Fibroblast of the aortic adventitia (primary cell): ENCODE data around the gene NTRK2. TPM values are rescaled to one million over a fixed set of nuclear protein-coding genes. Genes with fewer than 3 reads are reported as not detected.

Source experiments
- DNase-seq: peaks from one replicate; pipeline ENCODE4 v3.0.0-alpha.2; 2010; ENCODE audit warnings: low read depth
- H3K4me3 ChIP-seq: 2 replicates; pipeline ENCODE4 v1.5.1; 2011; ENCODE audit warnings: low read depth, mild to moderate bottlenecking, control low read depth, low read length, moderate library complexity
- total RNA-seq: library from RNA; depleted of rRNA; stranded (reverse); fragments of >200 nt; gene quantifications from 2 replicates; pipeline ENCODE4 v1.2.3, GENCODE V29; 2012; ENCODE audit warnings: low replicate concordance
- TF ChIP-seq, protein P1 (sequence below): IDR thresholded peaks from 2 replicates; pipeline ENCODE4 v1.5.1; 2011; ENCODE audit warnings: mild to moderate bottlenecking, low read length, control low read depth, inconsistent platforms; ENCODE audit not compliant: insufficient read depth

Gene NTRK2
- total RNA-seq, 1 donor, result 3.3 TPM

DNA sequence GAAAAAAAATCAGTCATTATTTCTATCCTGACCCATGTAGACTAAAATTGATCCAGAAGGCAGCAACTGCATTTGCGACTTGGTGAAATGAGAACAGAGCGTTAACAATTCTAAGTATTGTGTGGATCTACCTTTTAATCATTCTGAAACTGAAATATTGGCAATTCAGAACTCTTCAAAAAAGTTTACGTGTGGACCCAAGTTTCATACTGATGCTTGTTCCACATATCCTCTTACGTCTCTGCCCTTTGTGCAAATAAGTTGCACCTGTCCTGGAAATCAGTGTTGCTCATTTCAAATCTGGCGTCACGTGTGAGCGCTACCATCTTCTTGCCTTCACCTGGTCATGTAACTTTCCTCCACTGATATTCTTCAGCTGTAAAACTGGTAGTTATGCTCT is 74.7 kb downstream of the NTRK2 start:
- H3K4me3 ChIP-seq, result no peak overlapping the region
- TF ChIP-seq, protein P1, sequence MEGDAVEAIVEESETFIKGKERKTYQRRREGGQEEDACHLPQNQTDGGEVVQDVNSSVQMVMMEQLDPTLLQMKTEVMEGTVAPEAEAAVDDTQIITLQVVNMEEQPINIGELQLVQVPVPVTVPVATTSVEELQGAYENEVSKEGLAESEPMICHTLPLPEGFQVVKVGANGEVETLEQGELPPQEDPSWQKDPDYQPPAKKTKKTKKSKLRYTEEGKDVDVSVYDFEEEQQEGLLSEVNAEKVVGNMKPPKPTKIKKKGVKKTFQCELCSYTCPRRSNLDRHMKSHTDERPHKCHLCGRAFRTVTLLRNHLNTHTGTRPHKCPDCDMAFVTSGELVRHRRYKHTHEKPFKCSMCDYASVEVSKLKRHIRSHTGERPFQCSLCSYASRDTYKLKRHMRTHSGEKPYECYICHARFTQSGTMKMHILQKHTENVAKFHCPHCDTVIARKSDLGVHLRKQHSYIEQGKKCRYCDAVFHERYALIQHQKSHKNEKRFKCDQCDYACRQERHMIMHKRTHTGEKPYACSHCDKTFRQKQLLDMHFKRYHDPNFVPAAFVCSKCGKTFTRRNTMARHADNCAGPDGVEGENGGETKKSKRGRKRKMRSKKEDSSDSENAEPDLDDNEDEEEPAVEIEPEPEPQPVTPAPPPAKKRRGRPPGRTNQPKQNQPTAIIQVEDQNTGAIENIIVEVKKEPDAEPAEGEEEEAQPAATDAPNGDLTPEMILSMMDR, result no peak
- DNase-seq, result no peak

GRCh38 chr9:84744726-84745125 is 75.2 kb downstream of the NTRK2 start:
- TF ChIP-seq, protein P1, result no peak
- no peak overlapping the region for H3K4me3 ChIP-seq
- no peak for DNase-seq

- DNase-seq, result no peak
Measured at GRCh38 chr9:84748112-84748511, 78.6 kb downstream of the NTRK2 start.

GRCh38 chr9:84750152-84750865 is 80.8 kb downstream of the NTRK2 start:
- DNase-seq, result no peak
- no peak overlapping the region for H3K4me3 ChIP-seq
- TF ChIP-seq, protein P1, result no peak

More at GRCh38 chr9:84748112-84748511, 78.6 kb downstream of the NTRK2 start:
- no peak overlapping the region for H3K4me3 ChIP-seq
- TF ChIP-seq, protein P1, result no peak

- no peak for DNase-seq
- H3K4me3 ChIP-seq, result no peak overlapping the region
- TF ChIP-seq, protein P1, result no peak
Measured at GRCh38 chr9:84751921-84752320, 82.4 kb downstream of the NTRK2 start.

DNA sequence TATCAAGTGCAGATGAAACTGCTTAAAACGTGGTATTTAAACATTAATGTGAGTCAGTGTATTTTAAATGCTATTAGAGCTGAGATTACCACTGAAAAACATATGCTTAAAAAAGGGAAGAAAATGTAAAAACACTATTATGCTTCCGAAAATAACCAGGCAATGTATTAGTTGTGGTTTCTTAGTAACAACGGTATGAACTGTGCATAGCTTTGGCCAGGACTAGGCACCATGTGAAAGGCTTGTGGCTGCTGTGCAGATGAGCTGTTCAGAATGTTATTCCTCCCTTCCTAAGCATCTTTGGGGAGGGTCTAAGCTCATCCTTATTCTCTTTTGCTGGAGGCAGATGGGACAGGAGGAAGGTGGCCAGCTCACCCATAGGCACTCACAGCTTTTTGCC is 84.9 kb downstream of the NTRK2 start:
- TF ChIP-seq, protein P1, result no peak
- H3K4me3 ChIP-seq, result no peak overlapping the region
- no peak for DNase-seq

GRCh38 chr9:84754881-84755280 is 85.4 kb downstream of the NTRK2 start:
- TF ChIP-seq, protein P1, result no peak
- no peak for DNase-seq
- no peak overlapping the region for H3K4me3 ChIP-seq
